Parathyroid adenoma (tissue), 2 donors: ENCODE data around the gene NACC1.

Experiments
- H2AFZ ChIP-seq: fragments of 300-600 bp; sonication (generic); one replicate; pipeline ENCODE4 v1.7.0; 2017; ENCODE audit warnings: antibody characterized with exemption, mild to moderate bottlenecking
- H3K27ac ChIP-seq: fragments of 300-600 bp; sonication (generic); one replicate; pipeline ENCODE4 v1.7.0; 2017
- H3K27me3 ChIP-seq: fragments of 300-600 bp; sonication (generic); one replicate; pipeline ENCODE4 v1.7.0; 2017; ENCODE audit warnings: low read length; ENCODE audit not compliant: control insufficient read depth, insufficient read depth
- H3K36me3 ChIP-seq: fragments of 300-600 bp; sonication (generic); one replicate; pipeline ENCODE4 v1.7.0; 2017; ENCODE audit warnings: low read length; ENCODE audit not compliant: control insufficient read depth, insufficient read depth
- H3K4me1 ChIP-seq: fragments of 300-600 bp; sonication (generic); one replicate; pipeline ENCODE4 v1.7.0; 2017; ENCODE audit warnings: control low read depth
- H3K4me2 ChIP-seq: fragments of 300-600 bp; sonication (generic); one replicate; pipeline ENCODE4 v1.7.0; 2017; ENCODE audit warnings: low read length
- H3K4me3 ChIP-seq: fragments of 300-600 bp; sonication (generic); one replicate; pipeline ENCODE4 v1.7.0; 2017; ENCODE audit warnings: low read depth, low read length
- H3K79me2 ChIP-seq: fragments of 300-600 bp; sonication (generic); one replicate; pipeline ENCODE4 v1.7.0; 2017; ENCODE audit warnings: control low read depth
- H3K9ac ChIP-seq: fragments of 300-600 bp; sonication (generic); one replicate; pipeline ENCODE4 v1.7.0; 2017; ENCODE audit warnings: mild to moderate bottlenecking
- H3K9me3 ChIP-seq: fragments of 300-600 bp; sonication (generic); one replicate; pipeline ENCODE4 v1.7.0; 2017; ENCODE audit warnings: low read length; ENCODE audit not compliant: control insufficient read depth
- TF ChIP-seq, protein P1 (sequence below): fragments of 300-600 bp; sonication (generic); IDR thresholded peaks from one replicate; pipeline ENCODE4 v1.7.0; 2017; ENCODE audit warnings: antibody characterized with exemption, mild to moderate bottlenecking
- donor health status: primary hyperparathyroidism.

The NACC1 gene

DNA sequence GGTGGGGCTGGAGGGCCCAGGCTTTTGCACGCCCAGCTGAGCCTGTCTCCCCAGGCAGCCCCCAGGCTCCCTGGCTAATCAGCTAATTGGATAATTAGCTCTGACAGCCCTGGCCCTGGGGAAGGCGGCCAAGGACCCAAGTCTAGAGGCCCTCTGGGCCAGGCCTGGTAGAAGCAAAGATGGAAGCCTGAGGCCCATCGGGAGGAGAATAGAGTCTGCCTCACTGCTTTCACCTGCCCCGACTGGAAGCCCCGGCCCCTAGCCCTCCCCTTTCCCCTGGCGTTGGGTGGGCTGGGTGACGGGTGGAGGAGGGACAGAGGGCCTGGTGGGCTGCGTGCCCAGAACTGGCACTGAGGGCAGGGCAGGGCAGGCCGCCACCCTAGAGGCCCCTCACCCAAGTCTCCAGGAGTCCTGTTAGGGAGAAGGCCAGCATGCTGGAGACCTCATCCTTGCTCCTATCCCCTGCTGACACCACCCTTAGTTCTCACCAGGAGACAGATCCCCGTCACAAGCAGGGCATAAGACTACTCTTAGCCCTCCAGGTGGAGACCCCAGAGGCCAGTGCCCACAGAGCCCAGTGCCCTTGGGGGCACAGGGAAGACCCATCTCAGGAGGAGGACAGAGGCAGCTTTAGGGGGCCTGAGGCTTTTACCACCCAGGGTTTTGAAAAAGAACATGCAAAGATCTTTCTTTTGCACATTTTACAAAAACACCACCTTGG, 27.4 kb upstream of the NACC1 start:
- Histone ChIP-seq H3K9me3 (no peaks in the 10 kb centered on the region), H3K36me3 (no peaks in the 10 kb centered on the region), H3K27ac (no peak overlapping the region), H2AFZ (no peak overlapping the region), H3K79me2 (no peaks in the 10 kb centered on the region), H3K4me1 (no peaks in the 10 kb centered on the region), H3K27me3 (no peaks in the 10 kb centered on the region), H3K4me3 (no peak overlapping the region), H3K9ac (no peak overlapping the region), H3K4me2 (no peak overlapping the region)
- TF ChIP-seq, protein P1, sequence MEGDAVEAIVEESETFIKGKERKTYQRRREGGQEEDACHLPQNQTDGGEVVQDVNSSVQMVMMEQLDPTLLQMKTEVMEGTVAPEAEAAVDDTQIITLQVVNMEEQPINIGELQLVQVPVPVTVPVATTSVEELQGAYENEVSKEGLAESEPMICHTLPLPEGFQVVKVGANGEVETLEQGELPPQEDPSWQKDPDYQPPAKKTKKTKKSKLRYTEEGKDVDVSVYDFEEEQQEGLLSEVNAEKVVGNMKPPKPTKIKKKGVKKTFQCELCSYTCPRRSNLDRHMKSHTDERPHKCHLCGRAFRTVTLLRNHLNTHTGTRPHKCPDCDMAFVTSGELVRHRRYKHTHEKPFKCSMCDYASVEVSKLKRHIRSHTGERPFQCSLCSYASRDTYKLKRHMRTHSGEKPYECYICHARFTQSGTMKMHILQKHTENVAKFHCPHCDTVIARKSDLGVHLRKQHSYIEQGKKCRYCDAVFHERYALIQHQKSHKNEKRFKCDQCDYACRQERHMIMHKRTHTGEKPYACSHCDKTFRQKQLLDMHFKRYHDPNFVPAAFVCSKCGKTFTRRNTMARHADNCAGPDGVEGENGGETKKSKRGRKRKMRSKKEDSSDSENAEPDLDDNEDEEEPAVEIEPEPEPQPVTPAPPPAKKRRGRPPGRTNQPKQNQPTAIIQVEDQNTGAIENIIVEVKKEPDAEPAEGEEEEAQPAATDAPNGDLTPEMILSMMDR, result no peak

DNA sequence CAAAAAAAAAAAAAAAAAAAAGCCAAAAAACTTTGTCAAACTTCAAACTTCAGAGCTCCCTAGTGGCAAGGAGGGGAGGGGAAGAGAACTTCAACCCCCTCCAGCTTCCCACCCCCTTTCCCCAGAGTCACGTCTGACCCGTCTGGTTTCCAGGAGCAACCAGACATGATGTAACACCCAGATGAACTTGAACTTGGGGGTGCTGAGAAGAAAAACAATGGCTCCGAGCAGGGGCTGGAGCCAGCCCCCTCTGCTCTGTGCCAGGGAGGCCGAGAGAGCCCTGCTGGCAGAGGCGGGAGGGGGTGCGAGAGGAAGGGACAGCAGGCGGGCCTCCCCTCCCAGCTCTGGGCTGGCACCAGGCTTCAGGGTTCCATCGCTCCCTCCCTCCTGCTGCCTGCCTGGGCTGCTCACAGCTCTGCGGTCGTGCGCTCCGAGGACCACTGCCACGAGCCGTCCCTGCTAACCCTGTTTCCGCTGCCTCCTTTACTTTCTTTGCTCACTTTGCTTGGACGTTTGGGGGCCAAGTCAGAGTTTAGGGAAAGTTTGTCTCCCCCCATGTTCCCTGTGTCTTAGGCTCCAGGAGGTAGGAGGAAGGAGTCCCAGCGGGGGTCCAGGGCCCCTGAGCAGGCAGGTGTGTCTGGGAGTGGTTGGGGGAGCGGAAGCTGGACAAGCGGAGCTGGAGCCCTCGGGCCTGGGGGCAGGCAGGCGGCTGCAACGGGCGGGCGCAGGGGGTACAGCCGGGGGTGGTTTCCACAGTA, 26.5 kb upstream of the NACC1 start:
- Histone ChIP-seq H3K27ac (no peak overlapping the region), H3K36me3 (no peaks in the 10 kb centered on the region), H3K9ac (no peak overlapping the region), H3K4me1 (no peaks in the 10 kb centered on the region), H3K27me3 (no peaks in the 10 kb centered on the region), H3K4me2 (no peak overlapping the region), H2AFZ (no peak overlapping the region), H3K4me3 (no peak overlapping the region), H3K79me2 (no peaks in the 10 kb centered on the region), H3K9me3 (no peaks in the 10 kb centered on the region)
- TF ChIP-seq, protein P1, result no peak

DNA sequence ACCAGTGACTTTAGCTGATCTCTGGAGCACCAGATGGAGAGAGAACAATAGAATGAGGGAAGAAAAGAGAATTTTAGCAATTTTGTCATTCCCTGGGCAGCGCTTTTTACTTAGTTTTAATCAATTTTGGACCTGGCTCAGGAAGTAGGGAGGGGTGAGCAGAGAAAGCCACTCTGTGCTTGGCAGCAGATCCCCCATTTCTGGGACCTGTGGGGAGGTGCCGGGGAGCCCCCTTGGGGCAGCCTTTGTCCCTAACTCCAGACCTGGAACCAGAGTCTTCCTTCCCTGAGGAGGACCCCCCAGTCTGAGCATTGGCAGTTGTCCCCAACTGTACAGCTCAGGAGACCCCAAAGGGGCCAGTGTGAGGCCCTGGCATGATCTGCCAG, 25.9 kb upstream of the NACC1 start:
- Histone ChIP-seq H3K4me3 (no peak overlapping the region), H3K27me3 (no peaks in the 10 kb centered on the region), H3K36me3 (no peaks in the 10 kb centered on the region), H3K9me3 (no peaks in the 10 kb centered on the region), H3K4me2 (no peak overlapping the region), H3K27ac (no peak overlapping the region), H3K4me1 (no peaks in the 10 kb centered on the region), H2AFZ (no peak overlapping the region), H3K9ac (no peak overlapping the region), H3K79me2 (no peaks in the 10 kb centered on the region)
- TF ChIP-seq, protein P1, result no peak

DNA sequence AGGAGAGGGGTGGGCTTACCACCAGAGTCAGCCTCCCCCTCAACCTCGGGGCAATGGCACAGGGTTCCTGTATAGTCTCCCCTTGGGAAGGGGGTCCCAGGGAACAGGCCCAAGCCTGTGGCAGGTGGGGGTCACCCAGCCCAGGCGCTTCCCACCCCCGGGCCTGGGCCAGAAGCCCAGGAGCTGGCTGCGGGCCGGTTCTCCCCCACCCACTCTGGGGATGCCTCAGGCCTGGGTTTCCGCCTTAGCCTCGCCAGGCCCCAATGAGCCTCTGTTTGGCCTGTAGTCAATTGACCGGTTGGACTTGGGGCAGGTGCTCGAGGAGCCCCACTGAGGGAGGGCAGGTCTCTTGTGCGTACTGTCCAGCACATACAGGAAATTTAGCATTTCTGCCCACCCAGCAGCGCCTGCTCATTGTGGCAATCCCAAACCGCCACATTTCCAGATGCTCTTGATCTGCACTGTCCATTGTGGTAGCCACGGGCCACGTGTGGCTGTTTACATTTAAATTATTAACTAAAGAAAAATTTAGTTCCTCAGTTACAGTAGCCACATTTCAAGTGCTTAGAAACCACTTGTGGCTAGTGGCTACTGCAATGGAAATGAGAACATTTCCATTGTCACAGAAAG, 25.3 kb upstream of the NACC1 start:
- Histone ChIP-seq H3K4me2 (no peak overlapping the region), H3K9ac (no peak overlapping the region), H2AFZ (no peak overlapping the region), H3K4me1 (no peaks in the 10 kb centered on the region), H3K4me3 (no peak overlapping the region), H3K27me3 (no peaks in the 10 kb centered on the region), H3K9me3 (no peaks in the 10 kb centered on the region), H3K79me2 (no peaks in the 10 kb centered on the region), H3K27ac (no peak overlapping the region), H3K36me3 (no peaks in the 10 kb centered on the region)
- TF ChIP-seq, protein P1, result no peak
